Rectal smooth muscle tissue (tissue), 1 donor: Measurements from ENCODE around the gene HOXC9.

Source experiments
- H3K27ac ChIP-seq: one replicate; pipeline ENCODE4 v1.7.0; 2013; ENCODE audit warnings: low read depth, low read length, inconsistent platforms
- H3K27me3 ChIP-seq: one replicate; pipeline ENCODE4 v1.7.0; 2013; ENCODE audit warnings: low read length; ENCODE audit not compliant: control insufficient read depth, insufficient read depth
- H3K36me3 ChIP-seq: one replicate; pipeline ENCODE4 v1.7.0; 2013; ENCODE audit warnings: low read length; ENCODE audit not compliant: control insufficient read depth, insufficient read depth
- H3K4me1 ChIP-seq: one replicate; pipeline ENCODE4 v1.7.0; 2013; ENCODE audit warnings: low read length; ENCODE audit not compliant: control insufficient read depth, insufficient read depth
- H3K4me3 ChIP-seq: one replicate; pipeline ENCODE4 v1.7.0; 2013; ENCODE audit warnings: low read length
- H3K9ac ChIP-seq: one replicate; pipeline ENCODE4 v1.7.0; 2013; ENCODE audit warnings: low read length

The HOXC9 gene

GRCh38 chr12:53956251-53956887, 43.6 kb upstream of the HOXC9 start:
- H3K9ac ChIP-seq: no peak overlapping the region
- no peak overlapping the region for H3K4me3 ChIP-seq
- H3K27me3 ChIP-seq: peaks cover 73% of the 10 kb centered on the region
- no peaks in the 10 kb centered on the region for H3K4me1 ChIP-seq
- no peaks in the 10 kb centered on the region for H3K36me3 ChIP-seq
- no peak overlapping the region for H3K27ac ChIP-seq

- no peaks in the 10 kb centered on the region for H3K36me3 ChIP-seq
- peaks cover 74% of the 10 kb centered on the region for H3K27me3 ChIP-seq
- H3K27ac ChIP-seq: no peak overlapping the region
- no peak overlapping the region for H3K4me3 ChIP-seq
- H3K9ac ChIP-seq: no peak overlapping the region
- H3K4me1 ChIP-seq: no peaks in the 10 kb centered on the region
Measured at GRCh38 chr12:53956914-53957536, 42.9 kb upstream of the HOXC9 start.

GRCh38 chr12:53958128-53958527, 41.8 kb upstream of the HOXC9 start:
- H3K4me3 ChIP-seq: no peak overlapping the region
- no peaks in the 10 kb centered on the region for H3K4me1 ChIP-seq
- H3K27me3 ChIP-seq: peaks cover 67% of the 10 kb centered on the region
- no peak overlapping the region for H3K27ac ChIP-seq
- H3K9ac ChIP-seq: no peak overlapping the region
- no peaks in the 10 kb centered on the region for H3K36me3 ChIP-seq

GRCh38 chr12:53959314-53959713, 40.6 kb upstream of the HOXC9 start:
- H3K27ac ChIP-seq: no peak overlapping the region
- H3K4me3 ChIP-seq: no peak overlapping the region
- H3K27me3 ChIP-seq: peaks cover 61% of the 10 kb centered on the region
- no peak overlapping the region for H3K9ac ChIP-seq
- H3K4me1 ChIP-seq: no peaks in the 10 kb centered on the region
- no peaks in the 10 kb centered on the region for H3K36me3 ChIP-seq

GRCh38 chr12:53960187-53961024, 39.6 kb upstream of the HOXC9 start:
- Histone ChIP-seq H3K4me3 (no peak overlapping the region), H3K36me3 (no peaks in the 10 kb centered on the region), H3K27me3 (peaks cover 69% of the 10 kb centered on the region), H3K9ac (no peak overlapping the region), H3K4me1 (no peaks in the 10 kb centered on the region), H3K27ac (no peak overlapping the region)

- Histone ChIP-seq H3K27ac (no peak overlapping the region), H3K4me1 (no peaks in the 10 kb centered on the region), H3K36me3 (no peaks in the 10 kb centered on the region), H3K27me3 (peaks cover 65% of the 10 kb centered on the region), H3K4me3 (no peak overlapping the region), H3K9ac (no peak overlapping the region)
Measured at GRCh38 chr12:53961025-53961761, 38.8 kb upstream of the HOXC9 start.

- H3K27me3 ChIP-seq: peaks cover 66% of the 10 kb centered on the region
- H3K4me3 ChIP-seq: no peak overlapping the region
- no peak overlapping the region for H3K9ac ChIP-seq
- no peaks in the 10 kb centered on the region for H3K36me3 ChIP-seq
- H3K27ac ChIP-seq: no peak overlapping the region
- H3K4me1 ChIP-seq: no peaks in the 10 kb centered on the region
Measured at GRCh38 chr12:53963005-53963404, 37.0 kb upstream of the HOXC9 start.

- Histone ChIP-seq H3K36me3 (no peaks in the 10 kb centered on the region), H3K9ac (no peak overlapping the region), H3K27ac (no peak overlapping the region), H3K4me1 (no peaks in the 10 kb centered on the region), H3K4me3 (no peak overlapping the region), H3K27me3 (peaks cover 66% of the 10 kb centered on the region)
Measured at GRCh38 chr12:53963434-53964314, 36.3 kb upstream of the HOXC9 start.

- Histone ChIP-seq H3K9ac (no peak overlapping the region), H3K27me3 (peaks cover 67% of the 10 kb centered on the region), H3K4me3 (no peak overlapping the region), H3K27ac (no peak overlapping the region), H3K4me1 (no peaks in the 10 kb centered on the region), H3K36me3 (no peaks in the 10 kb centered on the region)
Measured at GRCh38 chr12:53964315-53964713, 35.6 kb upstream of the HOXC9 start.

- Histone ChIP-seq H3K27me3 (peaks cover 67% of the 10 kb centered on the region), H3K36me3 (no peaks in the 10 kb centered on the region), H3K27ac (no peak overlapping the region), H3K4me1 (no peaks in the 10 kb centered on the region), H3K9ac (no peak overlapping the region), H3K4me3 (no peak overlapping the region)
Measured at GRCh38 chr12:53965281-53966084, 34.5 kb upstream of the HOXC9 start.

GRCh38 chr12:53966085-53966384, 33.9 kb upstream of the HOXC9 start:
- Histone ChIP-seq H3K9ac (no peak overlapping the region), H3K27ac (no peak overlapping the region), H3K4me1 (no peaks in the 10 kb centered on the region), H3K27me3 (peaks cover 68% of the 10 kb centered on the region), H3K4me3 (no peak overlapping the region), H3K36me3 (no peaks in the 10 kb centered on the region)
